GM12878 (cell line): ENCODE data around the gene SRSF8. TPM values are rescaled to one million over a fixed set of nuclear protein-coding genes. Genes with fewer than 3 reads are reported as not detected.

Source experiments
- BCL11A ChIP-seq: IDR thresholded peaks from 2 replicates; pipeline ENCODE4 v1.6.1; 2011; ENCODE audit warnings: low read depth, low read length
- IRF3 ChIP-seq: fragments of 450-650 bp; IDR thresholded peaks from 2 replicates; pipeline ENCODE4 v1.6.1; 2014; ENCODE audit warnings: mild to moderate bottlenecking
- ZBTB4 ChIP-seq: fragments of 450-650 bp; formaldehyde crosslinking; IDR thresholded peaks from 2 replicates; pipeline ENCODE4 v1.4.0; 2022; ENCODE audit warnings: mild to moderate bottlenecking, moderate library complexity
- polyA plus RNA-seq, 11 experiments: library from polyadenylated mRNA; depleted of rRNA in 4 of 11; unstranded in 6 of 11; stranded (reverse) in 5 of 11; fragments of >200 nt; fragmentation: Nextera tagmentation in 4 of 11; fragmentation: Illumina TruSeq in 1 of 11; extraction: Ambion mirVana in 4 of 11; extraction: Trizol in 1 of 11; gene quantifications; 1 replicate in 1 of 11; 2 replicates in 10 of 11; pipeline versions ENCODE4 v1.2.1 to v1.2.3, GENCODE V29; 2011 to 2016; ENCODE audit warnings: inconsistent platforms in 2 of 11, missing spikeins in 2 of 11, low read depth in 1 of 11
- total RNA-seq, 4 experiments: library from RNA; depleted of rRNA in 3 of 4; stranded (reverse); fragments of >200 nt in 3 of 4; fragmentation: Illumina TruSeq in 1 of 4; extraction: Trizol in 1 of 4; gene quantifications; 2 replicates each; pipeline versions ENCODE4 v1.2.1 to v1.2.3, GENCODE V29; 2013 to 2021
- TF ChIP-seq, protein P1 (sequence below): fragments of 450-650 bp; IDR thresholded peaks from 2 replicates; pipeline ENCODE4 v1.6.1; 2017; ENCODE audit warnings: mild to moderate bottlenecking, low read depth, inconsistent platforms; ENCODE audit not compliant: poor library complexity, severe bottlenecking

Gene SRSF8
- total and polyA plus RNA-seq, 10 of the 15 experiments (the other 5 are each of a cell fraction or from before 2014, with no cell fraction given) = 14.2 to 43.1 (median 27.1) TPM

DNA sequence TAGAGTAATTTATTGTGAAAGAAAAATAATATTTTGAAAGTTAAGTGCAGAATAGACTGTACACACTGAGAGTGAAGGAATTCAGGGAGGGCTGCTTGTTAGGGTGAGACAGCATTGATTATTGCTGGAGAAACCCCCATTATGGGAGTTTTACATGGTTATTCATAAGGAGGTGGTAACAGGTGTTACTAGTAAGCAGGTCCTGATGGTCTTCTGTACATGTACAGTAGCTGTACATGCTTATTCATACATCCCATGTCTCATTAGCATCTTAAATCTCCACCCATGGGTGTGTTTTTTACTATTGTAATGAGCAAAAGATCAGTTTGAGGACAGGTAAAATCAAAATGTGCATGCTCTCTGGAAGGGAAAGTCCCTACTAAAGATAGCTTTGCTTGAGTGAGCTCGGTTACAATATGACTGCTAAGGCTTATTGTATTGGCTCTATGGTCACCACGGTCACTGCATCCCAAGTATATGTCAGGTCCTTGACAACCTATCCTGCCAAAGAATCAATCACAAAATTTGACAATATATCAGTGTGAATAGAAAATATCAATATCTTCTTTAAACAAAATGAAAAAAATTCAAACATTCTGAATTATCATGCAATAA lies 11.3 kb upstream of the SRSF8 start (continued):
- TF ChIP-seq ZBTB4 (CRISPR knock-in tag) = no peak
- TF ChIP-seq BCL11A = no peak
- TF ChIP-seq, protein P1, sequence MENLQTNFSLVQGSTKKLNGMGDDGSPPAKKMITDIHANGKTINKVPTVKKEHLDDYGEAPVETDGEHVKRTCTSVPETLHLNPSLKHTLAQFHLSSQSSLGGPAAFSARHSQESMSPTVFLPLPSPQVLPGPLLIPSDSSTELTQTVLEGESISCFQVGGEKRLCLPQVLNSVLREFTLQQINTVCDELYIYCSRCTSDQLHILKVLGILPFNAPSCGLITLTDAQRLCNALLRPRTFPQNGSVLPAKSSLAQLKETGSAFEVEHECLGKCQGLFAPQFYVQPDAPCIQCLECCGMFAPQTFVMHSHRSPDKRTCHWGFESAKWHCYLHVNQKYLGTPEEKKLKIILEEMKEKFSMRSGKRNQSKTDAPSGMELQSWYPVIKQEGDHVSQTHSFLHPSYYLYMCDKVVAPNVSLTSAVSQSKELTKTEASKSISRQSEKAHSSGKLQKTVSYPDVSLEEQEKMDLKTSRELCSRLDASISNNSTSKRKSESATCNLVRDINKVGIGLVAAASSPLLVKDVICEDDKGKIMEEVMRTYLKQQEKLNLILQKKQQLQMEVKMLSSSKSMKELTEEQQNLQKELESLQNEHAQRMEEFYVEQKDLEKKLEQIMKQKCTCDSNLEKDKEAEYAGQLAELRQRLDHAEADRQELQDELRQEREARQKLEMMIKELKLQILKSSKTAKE = no peak
- no peak for TF ChIP-seq IRF3
- TF ChIP-seq, all 136 proteins: peak for 5
